Subcutaneous adipose tissue (tissue), 4 donors: ENCODE results near the gene C2orf15. TPM values are rescaled to one million over a fixed set of nuclear protein-coding genes. Genes with fewer than 3 reads are reported as not detected.

Source experiments
- CTCF ChIP-seq: fragments of 450-650 bp; IDR thresholded peaks from one replicate; pipeline ENCODE4 v1.5.1; 2016; ENCODE audit warnings: low read depth, mild to moderate bottlenecking, control low read depth, antibody characterized with exemption, moderate library complexity
- total RNA-seq, 4 donors: library from RNA; depleted of rRNA; stranded (reverse); fragments of >200 nt; gene quantifications; one replicate each; pipeline ENCODE4 v1.1.0, GENCODE V29; 2016

C2orf15 gene
- total RNA-seq, 4 donors from 2014 or later: 0.44 to 1.0 TPM; not detected in 2

- no peak for TF ChIP-seq CTCF
Measured at GRCh38 chr2:99112617-99113016, 28.9 kb upstream of the C2orf15 start.

GRCh38 chr2:99127981-99128380 lies 13.5 kb upstream of the C2orf15 start:
- no peak for TF ChIP-seq CTCF

DNA sequence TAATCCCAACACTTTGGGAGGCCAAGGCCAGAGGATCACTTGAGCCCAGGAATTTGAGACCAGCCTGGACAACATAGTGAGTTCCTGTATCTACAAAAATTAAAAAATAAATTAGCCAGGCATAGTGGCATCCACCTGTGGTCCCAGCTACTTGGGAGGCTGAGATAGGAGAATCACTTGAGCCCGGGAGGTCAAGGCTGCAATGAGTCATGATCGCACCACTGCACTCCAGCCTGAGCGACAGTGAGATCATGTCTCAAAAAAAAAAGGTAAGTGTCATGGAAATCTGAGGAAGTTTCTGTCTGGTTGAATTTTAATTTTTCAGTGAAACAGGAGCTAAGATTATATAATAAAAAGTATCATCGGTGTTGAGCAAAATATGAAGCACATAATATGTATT lies 2.5 kb upstream of the C2orf15 start:
- TF ChIP-seq CTCF: no peak

GRCh38 chr2:99140056-99140859 lies 1.2 kb upstream of the C2orf15 start:
- TF ChIP-seq CTCF: no peak

GRCh38 chr2:99140860-99141109 lies 722 bp upstream of the C2orf15 start:
- TF ChIP-seq CTCF: no peak

GRCh38 chr2:99150706-99151105 lies 9.2 kb downstream of the C2orf15 start:
- no peak for TF ChIP-seq CTCF

GRCh38 chr2:99152199-99152895 lies 10.8 kb downstream of the C2orf15 start:
- TF ChIP-seq CTCF: no peak
